GM23338 (cell line): ENCODE data around the gene MAPK8IP3. TPM values are rescaled to one million over a fixed set of nuclear protein-coding genes. Genes with fewer than 3 reads are reported as not detected.

Source experiments
- ATAC-seq: fragments of 200-7000 bp; cut with Tn5 transposase; 3 replicates; pipeline ENCODE4 v1.9.1; 2020
- DNase-seq: peaks from one replicate; pipeline ENCODE4 v3.0.0-alpha.2; 2015; ENCODE audit warnings: low spot score
- H2AFZ ChIP-seq: fragments of 200-600 bp; sonication (generic); 2 replicates; pipeline ENCODE4 v1.8.0; 2016; ENCODE audit warnings: antibody characterized with exemption, mild to moderate bottlenecking, moderate library complexity
- H3F3A ChIP-seq: fragments of 200-600 bp; sonication (generic); replicated peaks from 2 replicates; pipeline ENCODE4 v1.8.0; 2017; ENCODE audit warnings: antibody characterized with exemption, mixed run types, low read depth
- H3K27ac ChIP-seq: fragments of 200-600 bp; sonication (generic); 2 replicates; pipeline ENCODE4 v1.6.1; 2016; ENCODE audit warnings: low read depth
- H3K27me3 ChIP-seq: fragments of 200-600 bp; sonication (generic); 2 replicates; pipeline ENCODE4 v1.8.0; 2016; ENCODE audit warnings: mild to moderate bottlenecking, mixed run types, moderate library complexity; ENCODE audit not compliant: insufficient read depth
- H3K36me3 ChIP-seq: fragments of 200-600 bp; sonication (generic); 2 replicates; pipeline ENCODE4 v1.8.0; 2016; ENCODE audit warnings: mild to moderate bottlenecking; ENCODE audit not compliant: insufficient read depth
- H3K4me1 ChIP-seq: fragments of 200-600 bp; sonication (generic); 2 replicates; pipeline ENCODE4 v1.8.0; 2016; ENCODE audit warnings: mild to moderate bottlenecking, moderate library complexity; ENCODE audit not compliant: insufficient read depth
- H3K4me2 ChIP-seq: fragments of 200-600 bp; sonication (generic); 2 replicates; pipeline ENCODE4 v1.7.1; 2017; ENCODE audit warnings: mixed run types
- H3K4me3 ChIP-seq: fragments of 200-600 bp; sonication (generic); 2 replicates; pipeline ENCODE4 v1.6.1; 2016; ENCODE audit warnings: mixed run types
- H3K79me2 ChIP-seq: fragments of 200-600 bp; sonication (generic); replicated peaks from 2 replicates; pipeline ENCODE4 v1.8.0; 2017; ENCODE audit warnings: mild to moderate bottlenecking; ENCODE audit not compliant: insufficient read depth
- H3K9me2 ChIP-seq: fragments of 200-600 bp; sonication (generic); 2 replicates; pipeline ENCODE4 v1.8.0; 2017; ENCODE audit not compliant: insufficient read depth
- H4K20me1 ChIP-seq: fragments of 200-600 bp; sonication (generic); replicated peaks from 2 replicates; pipeline ENCODE4 v1.8.0; 2017; ENCODE audit warnings: mild to moderate bottlenecking; ENCODE audit not compliant: insufficient read depth
- H3K27ac Mint-ChIP-seq: 2 replicates; pipeline ENCODE4 v1.8.0; 2020; ENCODE audit warnings: inconsistent platforms, mild to moderate bottlenecking, moderate library complexity, mixed read lengths
- H3K27me3 Mint-ChIP-seq: 3 replicates; pipeline ENCODE4 v1.8.0; 2022; ENCODE audit warnings: low read depth, mild to moderate bottlenecking, moderate library complexity, mixed read lengths, inconsistent platforms; ENCODE audit not compliant: insufficient read depth, poor library complexity
- H3K36me3 Mint-ChIP-seq: 3 replicates; pipeline ENCODE4 v1.8.0; 2021; ENCODE audit warnings: low read depth, mild to moderate bottlenecking, inconsistent platforms, moderate library complexity, mixed read lengths
- H3K4me1 Mint-ChIP-seq: 3 replicates; pipeline ENCODE4 v1.8.0; 2020; ENCODE audit warnings: mild to moderate bottlenecking, inconsistent platforms, mixed read lengths
- H3K4me3 Mint-ChIP-seq: 3 replicates; pipeline ENCODE4 v1.8.0; 2021; ENCODE audit warnings: moderate library complexity, mild to moderate bottlenecking, inconsistent platforms, mixed read lengths
- H3K9me3 Mint-ChIP-seq: 3 replicates; pipeline ENCODE4 v1.8.0; 2020; ENCODE audit warnings: moderate library complexity, mild to moderate bottlenecking, inconsistent platforms, mixed read lengths
- CREB1 ChIP-seq: fragments of 250-450 bp; sonication (Bioruptor Pico); IDR thresholded peaks from 2 replicates; pipeline ENCODE4 v1.5.0; 2020; ENCODE audit warnings: low read depth, mild to moderate bottlenecking, moderate library complexity
- EZH2 ChIP-seq: fragments of 200-600 bp; sonication (generic); IDR thresholded peaks from one replicate; pipeline ENCODE4 v1.8.0; 2017; ENCODE audit warnings: antibody characterized with exemption, mild to moderate bottlenecking, low read depth; ENCODE audit not compliant: unreplicated experiment
- JUNB ChIP-seq: IDR thresholded peaks from one replicate; pipeline ENCODE4 v1.6.1; 2016; ENCODE audit warnings: antibody characterized with exemption; ENCODE audit not compliant: unreplicated experiment
- NANOG ChIP-seq: IDR thresholded peaks from 2 replicates; pipeline ENCODE4 v1.6.1; 2016; ENCODE audit warnings: antibody characterized with exemption, borderline replicate concordance
- POLR2AphosphoS5 ChIP-seq: IDR thresholded peaks from 2 replicates; pipeline ENCODE4 v1.6.1; 2016; ENCODE audit warnings: antibody characterized with exemption, low read depth
- STAT1 ChIP-seq: IDR thresholded peaks from one replicate; pipeline ENCODE4 v1.6.1; 2016; ENCODE audit warnings: antibody characterized with exemption; ENCODE audit not compliant: unreplicated experiment
- ZNF331 ChIP-seq: fragments of 250-450 bp; sonication (Bioruptor Pico); IDR thresholded peaks from 2 replicates; pipeline ENCODE4 v1.5.0; 2020; ENCODE audit warnings: low read depth, mild to moderate bottlenecking, moderate library complexity
- polyA plus RNA-seq: library from polyadenylated mRNA; unstranded; fragments of >200 nt; fragmentation: Nextera tagmentation; extraction: Ambion mirVana; gene quantifications from 2 replicates; pipeline ENCODE4 v1.2.1, GENCODE V29; 2016
- total RNA-seq: library from RNA; depleted of rRNA; stranded (reverse); fragments of >200 nt; shearing (Covaris generic); gene quantifications from 2 replicates; pipeline ENCODE4 v1.2.3, GENCODE V29; 2014
- TF ChIP-seq, protein P1 (sequence below), 2 experiments: fragments of 200-600 bp in 1 of 2; sonication (generic) in 1 of 2; conservative IDR thresholded peaks; 2 replicates each; pipeline versions ENCODE4 v1.5.1 to v1.6.1; 2016 to 2017; ENCODE audit warnings: antibody characterized with exemption in 2 of 2, low read depth in 2 of 2, mild to moderate bottlenecking in 2 of 2, moderate library complexity in 1 of 2
- TF ChIP-seq, protein P2 (sequence below): IDR thresholded peaks from 2 replicates; pipeline ENCODE4 v1.6.1; 2016; ENCODE audit warnings: antibody characterized with exemption
- TF ChIP-seq, protein P3 (sequence below): fragments of 250-450 bp; sonication (Bioruptor Pico); IDR thresholded peaks from 2 replicates; pipeline ENCODE4 v1.5.0; 2020; ENCODE audit warnings: mild to moderate bottlenecking, moderate library complexity

MAPK8IP3 gene
- total and polyA plus RNA-seq, 2 experiments from 2014 or later, result 11.3 to 58.4 TPM

DNA sequence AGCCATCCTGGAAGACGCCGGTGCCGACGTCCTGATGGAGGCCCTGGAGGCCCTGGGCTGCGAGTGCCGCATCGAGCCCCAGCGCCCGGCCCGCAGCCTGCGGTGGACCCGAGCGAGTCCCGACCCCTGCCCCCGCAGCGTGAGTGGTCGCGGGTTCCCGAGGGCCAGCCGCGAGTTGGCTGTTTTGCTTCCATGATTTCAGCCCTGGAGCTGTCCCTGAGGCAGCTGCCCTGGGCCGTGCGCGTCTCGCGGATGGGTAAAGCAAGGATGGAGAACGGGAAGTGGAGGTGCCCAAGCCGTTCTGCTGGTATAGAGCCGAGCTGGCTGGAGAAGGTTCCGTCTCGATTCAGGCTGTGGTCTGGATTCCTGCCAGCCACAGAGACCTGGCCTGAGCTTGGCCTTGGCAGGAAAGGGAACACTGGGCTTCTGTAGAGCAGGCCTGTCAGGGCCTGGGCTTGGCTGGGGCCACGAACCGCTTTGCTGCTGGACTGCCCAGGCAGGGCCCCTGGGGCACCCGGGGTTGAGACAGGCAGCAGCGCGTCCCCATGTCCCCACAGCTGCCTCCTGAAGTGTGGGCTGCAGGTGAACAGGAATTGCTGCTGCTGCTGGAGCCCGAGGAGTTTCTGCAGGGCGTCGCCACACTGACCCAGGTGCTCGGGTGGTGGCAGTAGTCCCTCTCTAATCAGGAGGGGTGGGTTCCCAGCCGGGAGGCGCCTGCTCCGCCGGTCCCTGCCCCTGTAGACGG is 67.9 kb downstream of the MAPK8IP3 start:
- Mint-ChIP-seq H3K36me3 (peaks cover 23% of the 10 kb centered on the region), H3K27me3 (peaks cover 25% of the 10 kb centered on the region), H3K4me1 (peaks cover 8% of the 10 kb centered on the region), H3K27ac (no peak overlapping the region), H3K4me3 (peak overlapping the region; percentile 99), H3K9me3 (peaks cover 4% of the 10 kb centered on the region; the same call in 2 of the 3 replicates)
- no peak for TF ChIP-seq EZH2
- no peak for TF ChIP-seq CREB1
- TF ChIP-seq ZNF331, result no peak
- no peak for TF ChIP-seq NANOG
- TF ChIP-seq JUNB, result no peak
- TF ChIP-seq, protein P1, sequence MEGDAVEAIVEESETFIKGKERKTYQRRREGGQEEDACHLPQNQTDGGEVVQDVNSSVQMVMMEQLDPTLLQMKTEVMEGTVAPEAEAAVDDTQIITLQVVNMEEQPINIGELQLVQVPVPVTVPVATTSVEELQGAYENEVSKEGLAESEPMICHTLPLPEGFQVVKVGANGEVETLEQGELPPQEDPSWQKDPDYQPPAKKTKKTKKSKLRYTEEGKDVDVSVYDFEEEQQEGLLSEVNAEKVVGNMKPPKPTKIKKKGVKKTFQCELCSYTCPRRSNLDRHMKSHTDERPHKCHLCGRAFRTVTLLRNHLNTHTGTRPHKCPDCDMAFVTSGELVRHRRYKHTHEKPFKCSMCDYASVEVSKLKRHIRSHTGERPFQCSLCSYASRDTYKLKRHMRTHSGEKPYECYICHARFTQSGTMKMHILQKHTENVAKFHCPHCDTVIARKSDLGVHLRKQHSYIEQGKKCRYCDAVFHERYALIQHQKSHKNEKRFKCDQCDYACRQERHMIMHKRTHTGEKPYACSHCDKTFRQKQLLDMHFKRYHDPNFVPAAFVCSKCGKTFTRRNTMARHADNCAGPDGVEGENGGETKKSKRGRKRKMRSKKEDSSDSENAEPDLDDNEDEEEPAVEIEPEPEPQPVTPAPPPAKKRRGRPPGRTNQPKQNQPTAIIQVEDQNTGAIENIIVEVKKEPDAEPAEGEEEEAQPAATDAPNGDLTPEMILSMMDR (conservative IDR thresholded peaks at IDR 0.05; ENCODE audit: low read depth in 2 of 2), result no peak
- no peak for TF ChIP-seq POLR2AphosphoS5
- TF ChIP-seq, protein P2, sequence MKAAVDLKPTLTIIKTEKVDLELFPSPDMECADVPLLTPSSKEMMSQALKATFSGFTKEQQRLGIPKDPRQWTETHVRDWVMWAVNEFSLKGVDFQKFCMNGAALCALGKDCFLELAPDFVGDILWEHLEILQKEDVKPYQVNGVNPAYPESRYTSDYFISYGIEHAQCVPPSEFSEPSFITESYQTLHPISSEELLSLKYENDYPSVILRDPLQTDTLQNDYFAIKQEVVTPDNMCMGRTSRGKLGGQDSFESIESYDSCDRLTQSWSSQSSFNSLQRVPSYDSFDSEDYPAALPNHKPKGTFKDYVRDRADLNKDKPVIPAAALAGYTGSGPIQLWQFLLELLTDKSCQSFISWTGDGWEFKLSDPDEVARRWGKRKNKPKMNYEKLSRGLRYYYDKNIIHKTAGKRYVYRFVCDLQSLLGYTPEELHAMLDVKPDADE, result no peak
- TF ChIP-seq, protein P3, sequence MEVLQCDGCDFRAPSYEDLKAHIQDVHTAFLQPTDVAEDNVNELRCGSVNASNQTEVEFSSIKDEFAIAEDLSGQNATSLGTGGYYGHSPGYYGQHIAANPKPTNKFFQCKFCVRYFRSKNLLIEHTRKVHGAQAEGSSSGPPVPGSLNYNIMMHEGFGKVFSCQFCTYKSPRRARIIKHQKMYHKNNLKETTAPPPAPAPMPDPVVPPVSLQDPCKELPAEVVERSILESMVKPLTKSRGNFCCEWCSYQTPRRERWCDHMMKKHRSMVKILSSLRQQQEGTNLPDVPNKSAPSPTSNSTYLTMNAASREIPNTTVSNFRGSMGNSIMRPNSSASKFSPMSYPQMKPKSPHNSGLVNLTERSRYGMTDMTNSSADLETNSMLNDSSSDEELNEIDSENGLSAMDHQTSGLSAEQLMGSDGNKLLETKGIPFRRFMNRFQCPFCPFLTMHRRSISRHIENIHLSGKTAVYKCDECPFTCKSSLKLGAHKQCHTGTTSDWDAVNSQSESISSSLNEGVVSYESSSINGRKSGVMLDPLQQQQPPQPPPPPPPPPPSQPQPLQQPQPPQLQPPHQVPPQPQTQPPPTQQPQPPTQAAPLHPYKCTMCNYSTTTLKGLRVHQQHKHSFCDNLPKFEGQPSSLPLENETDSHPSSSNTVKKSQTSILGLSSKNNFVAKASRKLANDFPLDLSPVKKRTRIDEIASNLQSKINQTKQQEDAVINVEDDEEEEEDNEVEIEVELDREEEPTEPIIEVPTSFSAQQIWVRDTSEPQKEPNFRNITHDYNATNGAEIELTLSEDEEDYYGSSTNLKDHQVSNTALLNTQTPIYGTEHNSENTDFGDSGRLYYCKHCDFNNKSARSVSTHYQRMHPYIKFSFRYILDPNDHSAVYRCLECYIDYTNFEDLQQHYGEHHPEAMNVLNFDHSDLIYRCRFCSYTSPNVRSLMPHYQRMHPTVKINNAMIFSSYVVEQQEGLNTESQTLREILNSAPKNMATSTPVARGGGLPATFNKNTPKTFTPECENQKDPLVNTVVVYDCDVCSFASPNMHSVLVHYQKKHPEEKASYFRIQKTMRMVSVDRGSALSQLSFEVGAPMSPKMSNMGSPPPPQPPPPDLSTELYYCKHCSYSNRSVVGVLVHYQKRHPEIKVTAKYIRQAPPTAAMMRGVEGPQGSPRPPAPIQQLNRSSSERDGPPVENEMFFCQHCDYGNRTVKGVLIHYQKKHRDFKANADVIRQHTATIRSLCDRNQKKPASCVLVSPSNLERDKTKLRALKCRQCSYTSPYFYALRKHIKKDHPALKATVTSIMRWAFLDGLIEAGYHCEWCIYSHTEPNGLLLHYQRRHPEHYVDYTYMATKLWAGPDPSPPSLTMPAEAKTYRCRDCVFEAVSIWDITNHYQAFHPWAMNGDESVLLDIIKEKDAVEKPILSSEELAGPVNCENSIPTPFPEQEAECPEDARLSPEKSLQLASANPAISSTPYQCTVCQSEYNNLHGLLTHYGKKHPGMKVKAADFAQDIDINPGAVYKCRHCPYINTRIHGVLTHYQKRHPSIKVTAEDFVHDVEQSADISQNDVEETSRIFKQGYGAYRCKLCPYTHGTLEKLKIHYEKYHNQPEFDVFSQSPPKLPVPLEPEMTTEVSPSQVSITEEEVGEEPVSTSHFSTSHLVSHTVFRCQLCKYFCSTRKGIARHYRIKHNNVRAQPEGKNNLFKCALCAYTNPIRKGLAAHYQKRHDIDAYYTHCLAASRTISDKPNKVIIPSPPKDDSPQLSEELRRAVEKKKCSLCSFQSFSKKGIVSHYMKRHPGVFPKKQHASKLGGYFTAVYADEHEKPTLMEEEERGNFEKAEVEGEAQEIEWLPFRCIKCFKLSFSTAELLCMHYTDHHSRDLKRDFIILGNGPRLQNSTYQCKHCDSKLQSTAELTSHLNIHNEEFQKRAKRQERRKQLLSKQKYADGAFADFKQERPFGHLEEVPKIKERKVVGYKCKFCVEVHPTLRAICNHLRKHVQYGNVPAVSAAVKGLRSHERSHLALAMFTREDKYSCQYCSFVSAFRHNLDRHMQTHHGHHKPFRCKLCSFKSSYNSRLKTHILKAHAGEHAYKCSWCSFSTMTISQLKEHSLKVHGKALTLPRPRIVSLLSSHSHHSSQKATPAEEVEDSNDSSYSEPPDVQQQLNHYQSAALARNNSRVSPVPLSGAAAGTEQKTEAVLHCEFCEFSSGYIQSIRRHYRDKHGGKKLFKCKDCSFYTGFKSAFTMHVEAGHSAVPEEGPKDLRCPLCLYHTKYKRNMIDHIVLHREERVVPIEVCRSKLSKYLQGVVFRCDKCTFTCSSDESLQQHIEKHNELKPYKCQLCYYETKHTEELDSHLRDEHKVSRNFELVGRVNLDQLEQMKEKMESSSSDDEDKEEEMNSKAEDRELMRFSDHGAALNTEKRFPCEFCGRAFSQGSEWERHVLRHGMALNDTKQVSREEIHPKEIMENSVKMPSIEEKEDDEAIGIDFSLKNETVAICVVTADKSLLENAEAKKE (CRISPR knock-in tag), result no peak
- TF ChIP-seq STAT1, result no peak
- H3K27me3 ChIP-seq, result no peaks in the 10 kb centered on the region
- peaks cover 1% of the 10 kb centered on the region; the same call in 1 of the 2 replicates for H4K20me1 ChIP-seq
- no peaks in the 10 kb centered on the region for H3K9me2 ChIP-seq
- H2AFZ ChIP-seq, result 0 out of 2 replicates have a peak overlapping the region, but pooled peaks have one; percentile 52
- H3K4me2 ChIP-seq, result peak overlapping the region; percentile 96
- peaks cover 14% of the 10 kb centered on the region; the same call in 1 of the 2 replicates for H3F3A ChIP-seq
- H3K79me2 ChIP-seq, result peaks cover 15% of the 10 kb centered on the region
- H3K4me1 ChIP-seq, result peaks cover 4% of the 10 kb centered on the region
- no peaks in the 10 kb centered on the region for H3K36me3 ChIP-seq
- DNase-seq (no peak), ATAC-seq (peak; percentile 1; the same call in 2 of the 3 replicates)
- H3K27ac ChIP-seq, result no peak overlapping the region
- H3K4me3 ChIP-seq, result peak overlapping the region; percentile 97
